ENCODE results near the gene SPDYE2. TPM values are rescaled to one million over a fixed set of nuclear protein-coding genes. Genes with fewer than 3 reads are reported as not detected.
"Not testable (repeated sequence)": the region's sequence is repeated elsewhere in the genome, so short reads cannot be mapped to it uniquely, and the experiment has no call there.

The SPDYE2 gene
- polyA plus RNA-seq (2011; rRNA removed) (not detected in 2 replicates), polyA minus RNA-seq (2011; rRNA and poly(A)+ RNA removed) (not detected in 2 replicates)

- POLR2A ChIA-PET; H3K4me3 ChIP-seq (ENCODE audit: low read depth, low read length); H3K27me3 ChIP-seq (ENCODE audit: control insufficient read depth, insufficient read depth, low read length); H3K9me3 ChIP-seq (ENCODE audit: control insufficient read depth, insufficient read depth, low read length); CTCF ChIA-PET; H3K27ac ChIP-seq (ENCODE audit: low read depth, low read length); DNase-seq (ENCODE audit: low read depth, low spot score): not testable (repeated sequence)
These were observed at the start of gene SPDYE2 for GRCh38 chr7:102550808-102551422. SPDYE2 (plus strand) TSS chr7:102551226; CDS start chr7:102553256, 2,030 bp downstream.

DNA sequence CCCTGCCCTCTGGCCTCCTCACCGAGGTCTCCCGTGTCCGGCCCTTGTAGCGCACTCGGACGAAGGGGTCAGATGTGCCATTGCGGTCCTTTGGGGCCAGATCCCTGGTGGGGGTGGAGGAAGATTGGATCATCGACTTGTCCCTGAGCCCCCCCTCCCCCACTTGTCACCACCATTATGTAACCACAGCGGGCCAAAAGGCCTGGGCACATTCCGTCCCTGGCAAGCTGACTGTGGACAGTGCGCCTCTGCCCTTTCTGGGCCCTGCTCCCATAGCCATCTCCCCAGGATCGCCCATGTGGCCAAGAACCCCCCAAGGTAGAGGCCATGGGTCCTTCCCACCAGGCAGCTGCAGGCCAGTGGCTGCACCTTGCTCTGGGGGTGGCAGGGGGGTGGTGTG, 47.9 kb upstream of the SPDYE2 start:
- H3K27me3 ChIP-seq (ENCODE audit: control insufficient read depth, insufficient read depth, low read length); H3K4me3 ChIP-seq (ENCODE audit: low read depth, low read length); POLR2A ChIA-PET; DNase-seq (ENCODE audit: low read depth, low spot score); CTCF ChIA-PET; H3K27ac ChIP-seq (ENCODE audit: low read depth, low read length); H3K9me3 ChIP-seq (ENCODE audit: control insufficient read depth, insufficient read depth, low read length): not testable (repeated sequence)

DNA sequence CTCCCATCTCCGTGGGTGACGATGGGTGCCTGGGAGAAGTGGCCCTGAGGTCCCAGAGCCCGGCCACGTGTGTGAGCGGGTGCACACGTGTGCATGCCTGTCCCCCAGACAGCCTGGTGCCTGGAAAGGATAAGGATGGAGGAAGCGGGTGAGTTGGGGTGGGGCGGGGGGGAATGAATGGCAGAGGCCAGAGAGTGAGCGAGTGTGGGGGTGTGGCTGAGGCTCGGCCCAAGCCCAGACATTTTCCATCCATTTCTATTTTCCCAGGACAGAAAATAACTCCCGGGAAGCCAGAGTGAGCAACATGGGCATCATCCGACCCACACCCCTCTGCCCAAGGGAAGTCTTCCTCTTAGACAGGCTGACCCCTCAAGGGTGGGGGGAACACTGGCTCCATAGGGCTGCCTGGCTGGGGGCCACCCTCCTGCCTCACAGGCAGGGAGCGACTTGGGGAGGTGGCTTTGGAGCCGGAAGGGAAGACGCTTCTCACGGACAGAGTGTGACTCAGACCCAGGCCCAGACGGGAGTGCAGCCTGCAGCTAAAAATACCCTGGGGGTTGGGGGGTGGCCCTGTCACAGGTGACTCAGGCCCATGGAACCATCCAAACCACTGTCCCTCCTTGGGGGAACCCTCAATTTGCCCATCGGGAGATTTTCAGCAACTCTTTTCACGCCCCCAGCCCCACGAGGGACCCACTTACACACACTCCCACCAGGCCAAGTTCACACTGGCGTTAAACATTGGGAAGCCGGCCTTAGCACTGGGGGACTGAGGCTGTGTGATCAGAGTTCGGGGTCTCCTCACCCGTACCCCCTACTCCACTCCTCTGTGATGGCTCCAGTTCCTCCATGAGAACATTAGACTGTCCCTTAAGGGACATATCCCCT, 45.5 kb upstream of the SPDYE2 start:
- H3K9me3 ChIP-seq (ENCODE audit: control insufficient read depth, insufficient read depth, low read length); H3K4me3 ChIP-seq (ENCODE audit: low read depth, low read length); CTCF ChIA-PET; H3K27ac ChIP-seq (ENCODE audit: low read depth, low read length); H3K27me3 ChIP-seq (ENCODE audit: control insufficient read depth, insufficient read depth, low read length); POLR2A ChIA-PET; DNase-seq (ENCODE audit: low read depth, low spot score): not testable (repeated sequence)

DNA sequence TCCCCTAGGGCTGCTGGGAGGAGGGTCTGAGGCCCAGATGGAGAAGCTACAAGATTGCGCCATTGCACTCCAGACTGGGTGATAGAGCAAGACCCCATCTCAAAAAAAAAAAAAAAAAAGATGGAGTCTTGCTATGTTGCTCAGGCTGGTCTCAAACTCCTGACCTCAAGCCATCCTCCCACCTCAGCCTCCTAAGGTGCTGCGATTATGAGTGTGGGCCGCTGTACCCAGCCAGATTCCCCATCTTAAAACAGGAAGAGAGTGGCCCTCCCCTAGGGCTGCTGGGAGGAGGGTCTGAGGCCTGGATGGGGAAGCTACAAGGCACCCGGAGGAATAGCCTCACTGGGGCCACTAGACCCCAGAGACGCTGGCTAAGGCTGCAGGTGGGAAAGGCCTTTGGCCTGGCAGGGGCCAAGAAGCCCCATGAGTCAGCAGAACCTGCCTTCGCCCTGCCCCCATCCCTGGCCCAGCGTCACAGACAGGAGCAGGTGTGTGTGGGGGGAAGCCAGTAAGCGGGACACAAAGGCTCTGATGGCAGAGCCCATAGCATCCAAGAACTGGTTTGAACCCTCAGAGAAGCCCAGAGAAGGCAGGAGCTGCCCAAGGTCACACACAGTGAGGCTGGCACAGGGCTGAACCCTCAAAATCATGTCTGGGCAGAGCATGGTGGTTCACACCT, 43.5 kb upstream of the SPDYE2 start:
- H3K27ac ChIP-seq (ENCODE audit: low read depth, low read length); H3K27me3 ChIP-seq (ENCODE audit: control insufficient read depth, insufficient read depth, low read length); CTCF ChIA-PET; DNase-seq (ENCODE audit: low read depth, low spot score); H3K4me3 ChIP-seq (ENCODE audit: low read depth, low read length); H3K9me3 ChIP-seq (ENCODE audit: control insufficient read depth, insufficient read depth, low read length); POLR2A ChIA-PET: not testable (repeated sequence)

- H3K27ac ChIP-seq (ENCODE audit: low read depth, low read length); H3K27me3 ChIP-seq (ENCODE audit: control insufficient read depth, insufficient read depth, low read length); CTCF ChIA-PET: not testable (repeated sequence)
These were observed 40.5 kb upstream of the SPDYE2 start for GRCh38 chr7:102510575-102510974.

DNA sequence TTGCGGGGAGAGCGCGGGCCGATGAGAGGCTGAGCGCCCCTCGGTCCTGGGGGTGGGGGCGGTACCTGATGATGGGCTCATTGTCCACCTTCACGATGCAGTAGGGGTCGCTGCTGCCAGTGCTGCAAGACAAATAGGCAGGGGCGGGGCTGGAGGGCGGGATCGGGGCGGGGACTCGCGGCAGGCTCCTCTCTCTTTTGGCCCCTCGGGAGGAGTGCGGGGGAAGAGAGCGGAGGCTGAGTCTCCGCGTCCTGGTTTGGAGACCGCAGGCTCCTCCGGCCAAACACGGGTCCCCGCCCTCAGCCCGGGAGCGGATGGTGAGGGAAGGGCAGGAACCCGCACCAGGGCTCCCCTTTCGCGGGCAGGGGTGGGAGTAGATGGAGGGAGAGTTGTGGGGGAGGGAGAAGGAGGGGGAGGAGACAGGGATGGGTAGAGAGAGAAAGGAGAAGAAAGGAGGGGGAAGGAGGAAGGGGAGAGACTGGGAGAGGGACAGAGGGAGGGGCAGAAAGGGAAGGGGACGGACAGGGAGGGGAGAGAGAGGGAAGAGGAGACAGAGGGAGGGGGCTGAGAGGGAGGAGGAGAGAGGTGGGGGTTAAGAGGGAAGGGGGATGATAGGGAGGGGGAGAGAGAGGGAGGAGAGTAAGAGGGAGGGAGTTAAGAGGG, 39.0 kb upstream of the SPDYE2 start:
- H3K9me3 ChIP-seq (ENCODE audit: control insufficient read depth, insufficient read depth, low read length); DNase-seq (ENCODE audit: low read depth, low spot score); H3K4me3 ChIP-seq (ENCODE audit: low read depth, low read length); H3K27me3 ChIP-seq (ENCODE audit: control insufficient read depth, insufficient read depth, low read length); POLR2A ChIA-PET; CTCF ChIA-PET; H3K27ac ChIP-seq (ENCODE audit: low read depth, low read length): not testable (repeated sequence)

More at GRCh38 chr7:102510575-102510974, 40.5 kb upstream of the SPDYE2 start:
- DNase-seq (ENCODE audit: low read depth, low spot score); H3K4me3 ChIP-seq (ENCODE audit: low read depth, low read length); H3K9me3 ChIP-seq (ENCODE audit: control insufficient read depth, insufficient read depth, low read length); POLR2A ChIA-PET: not testable (repeated sequence)

DNA sequence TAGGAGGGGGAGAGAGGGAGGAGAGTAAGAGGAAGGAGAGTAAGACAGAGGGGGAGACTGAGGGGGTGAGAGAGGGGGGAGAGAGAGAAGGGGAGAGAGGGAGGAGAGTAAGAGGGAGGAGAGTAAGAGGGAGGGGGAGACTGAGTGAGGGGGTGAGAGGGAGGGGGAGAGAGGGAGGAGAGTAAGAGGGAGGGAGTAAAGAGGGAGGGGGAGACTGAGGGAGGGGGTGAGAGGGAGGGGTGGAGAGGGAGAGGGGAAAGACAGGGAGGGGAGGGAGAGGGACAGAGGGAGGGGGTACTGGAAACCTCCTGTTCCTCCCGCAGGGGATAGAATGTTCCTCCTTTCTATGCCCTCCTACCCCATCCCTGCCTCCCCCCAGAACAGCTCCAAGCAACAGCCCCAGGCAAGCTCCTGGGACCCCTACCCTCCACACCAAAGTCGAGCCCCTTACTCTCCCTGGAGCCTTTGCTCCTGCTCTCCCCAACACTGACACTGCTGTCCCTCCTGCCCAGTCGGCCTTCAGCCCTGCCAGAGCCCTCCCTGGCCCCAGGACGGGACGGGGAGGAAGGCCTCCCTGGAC, 38.3 kb upstream of the SPDYE2 start:
- CTCF ChIA-PET; H3K27me3 ChIP-seq (ENCODE audit: control insufficient read depth, insufficient read depth, low read length); POLR2A ChIA-PET; H3K9me3 ChIP-seq (ENCODE audit: control insufficient read depth, insufficient read depth, low read length); H3K27ac ChIP-seq (ENCODE audit: low read depth, low read length): not testable (repeated sequence)
- DNase-seq (ENCODE audit: low read depth, low spot score) = peak; percentile 52
- H3K4me3 ChIP-seq (ENCODE audit: low read depth, low read length) = peak overlapping the region; percentile 50

GRCh38 chr7:102514881-102515721, 35.9 kb upstream of the SPDYE2 start:
- H3K27ac ChIP-seq (ENCODE audit: low read depth, low read length); H3K9me3 ChIP-seq (ENCODE audit: control insufficient read depth, insufficient read depth, low read length); POLR2A ChIA-PET; DNase-seq (ENCODE audit: low read depth, low spot score); H3K27me3 ChIP-seq (ENCODE audit: control insufficient read depth, insufficient read depth, low read length); H3K4me3 ChIP-seq (ENCODE audit: low read depth, low read length); CTCF ChIA-PET: not testable (repeated sequence)

DNA sequence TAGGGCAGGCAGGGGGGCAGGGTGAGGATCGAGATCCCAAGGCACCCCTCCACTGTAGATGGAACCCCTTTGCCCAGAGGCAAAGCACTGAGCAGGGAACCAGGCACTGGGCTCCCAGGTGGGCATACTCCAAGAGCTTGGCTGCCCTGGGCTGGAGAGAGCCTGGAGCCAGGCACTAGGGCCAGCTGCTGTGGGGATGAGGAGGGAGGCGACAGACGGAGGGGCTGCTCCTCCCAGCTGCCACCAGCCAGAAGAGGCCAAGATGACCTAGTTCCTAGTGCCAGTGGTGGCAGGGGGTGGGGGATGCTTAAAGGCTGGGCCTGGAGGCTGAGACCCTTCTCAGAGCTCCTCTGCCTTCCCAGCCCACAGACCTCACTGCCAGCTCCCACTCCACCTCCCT, 35.1 kb upstream of the SPDYE2 start:
- H3K4me3 ChIP-seq (ENCODE audit: low read depth, low read length); H3K27ac ChIP-seq (ENCODE audit: low read depth, low read length); H3K27me3 ChIP-seq (ENCODE audit: control insufficient read depth, insufficient read depth, low read length); CTCF ChIA-PET; DNase-seq (ENCODE audit: low read depth, low spot score); POLR2A ChIA-PET; H3K9me3 ChIP-seq (ENCODE audit: control insufficient read depth, insufficient read depth, low read length): not testable (repeated sequence)

DNA sequence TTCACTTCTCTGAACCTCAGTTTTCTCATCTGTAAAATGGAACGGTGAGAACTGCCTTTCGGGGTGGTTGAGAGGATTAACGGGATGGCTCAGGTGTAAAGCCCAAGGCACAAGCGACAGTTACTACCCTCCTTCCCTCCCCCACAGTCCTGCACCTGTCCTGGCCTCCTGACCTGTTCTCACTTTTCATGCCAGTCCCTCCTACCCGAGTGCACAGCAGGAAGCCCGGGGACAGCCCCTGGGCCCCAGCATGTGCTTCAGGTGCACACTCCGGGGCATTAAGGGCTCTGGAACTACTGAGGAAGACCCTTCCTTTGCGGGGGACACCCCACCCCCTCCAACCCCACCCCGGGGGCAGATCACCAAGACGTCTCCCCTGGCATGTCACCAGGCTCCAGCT, 34.1 kb upstream of the SPDYE2 start:
- H3K4me3 ChIP-seq (ENCODE audit: low read depth, low read length); H3K27ac ChIP-seq (ENCODE audit: low read depth, low read length); CTCF ChIA-PET; H3K9me3 ChIP-seq (ENCODE audit: control insufficient read depth, insufficient read depth, low read length); H3K27me3 ChIP-seq (ENCODE audit: control insufficient read depth, insufficient read depth, low read length); POLR2A ChIA-PET; DNase-seq (ENCODE audit: low read depth, low spot score): not testable (repeated sequence)
